Activated T-helper 1 cell treated with anti-CD3 and anti-CD28 coated beads, Interleukin-12 subunit alpha, Interleukin-12 subunit beta, Interleukin-2, Interleukin-4 antibody, amounts not matched to agents 30 ng/mL and 10 ng/mL and 1 ng/mL, durations not matched to agents 14 hours and 24 hours and 36 hours (primary cell): ENCODE results near the gene ZFAND3. TPM values are rescaled to one million over a fixed set of nuclear protein-coding genes. Genes with fewer than 3 reads are reported as not detected.

ENCODE experiments used
- DNase-seq: peaks from one replicate; pipeline ENCODE4 v3.0.0; 2021; ENCODE audit warnings: low spot score
- H3K27ac Mint-ChIP-seq: one replicate; pipeline ENCODE4 v1.8.0; 2021; ENCODE audit warnings: mild to moderate bottlenecking, mixed read lengths
- H3K27me3 Mint-ChIP-seq: one replicate; pipeline ENCODE4 v1.8.0; 2022; ENCODE audit warnings: mild to moderate bottlenecking, moderate library complexity, mixed read lengths; ENCODE audit not compliant: insufficient read depth
- H3K36me3 Mint-ChIP-seq: one replicate; pipeline ENCODE4 v1.8.0; 2021; ENCODE audit warnings: low read depth, mixed read lengths
- H3K4me1 Mint-ChIP-seq: one replicate; pipeline ENCODE4 v1.8.0; 2021; ENCODE audit warnings: low read depth, mixed read lengths
- H3K4me3 Mint-ChIP-seq: one replicate; pipeline ENCODE4 v1.8.0; 2021; ENCODE audit warnings: mild to moderate bottlenecking, moderate library complexity, mixed read lengths
- H3K9me3 Mint-ChIP-seq: one replicate; pipeline ENCODE4 v1.8.0; 2021; ENCODE audit warnings: mixed read lengths
- intact Hi-C: fragments of 100-400 bp; cut with micrococcal nuclease; formaldehyde crosslinking; loops from one replicate; pipeline ENCODE4 v1.15.1; 2024
- total RNA-seq: library from RNA; stranded (reverse); gene quantifications from 2 replicates; pipeline ENCODE4 v1.2.3, GENCODE V29; 2022

The ZFAND3 gene
- total RNA-seq, 1 donor from 2014 or later = 44.1 TPM

GRCh38 chr6:38015341-38015740 is 195.8 kb downstream of the ZFAND3 start:
- H3K4me3 Mint-ChIP-seq = no peak overlapping the region
- H3K9me3 Mint-ChIP-seq = no peaks in the 10 kb centered on the region
- peaks cover 6% of the 10 kb centered on the region for H3K4me1 Mint-ChIP-seq
- no peak overlapping the region for H3K27ac Mint-ChIP-seq
- H3K36me3 Mint-ChIP-seq = no peaks in the 10 kb centered on the region
- H3K27me3 Mint-ChIP-seq = no peaks in the 10 kb centered on the region
- intact Hi-C loops = loop anchor here (5.0 kb wide), 1 partner anchor 477 kb away; no protein-coding TSS in a partner anchor
- DNase-seq = no peak

DNA sequence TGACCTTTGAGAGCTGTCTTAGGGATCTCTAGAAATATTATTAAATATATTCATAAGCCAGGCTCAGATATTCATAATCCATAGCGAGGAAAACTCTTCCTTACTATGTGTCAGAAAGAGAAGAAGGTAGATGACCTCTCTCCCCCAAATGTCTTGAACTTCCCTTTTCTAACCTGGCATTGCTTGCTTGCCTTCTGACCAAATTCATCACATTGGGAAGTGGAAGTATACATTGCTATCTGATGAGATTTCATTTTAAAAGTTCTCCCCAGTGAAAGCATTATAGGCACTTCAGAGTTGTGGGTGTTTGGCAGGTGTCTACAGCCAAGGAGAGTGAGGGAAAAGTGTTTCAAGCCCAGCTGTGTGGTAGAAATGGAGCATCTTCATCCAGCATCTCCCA is 197.3 kb downstream of the ZFAND3 start:
- H3K27ac Mint-ChIP-seq = no peak overlapping the region
- intact Hi-C loops = loop anchor here (5.0 kb wide), 1 partner anchor 475 kb away; no protein-coding TSS in a partner anchor
- H3K4me3 Mint-ChIP-seq = no peak overlapping the region
- peaks cover 6% of the 10 kb centered on the region for H3K4me1 Mint-ChIP-seq
- H3K27me3 Mint-ChIP-seq = no peaks in the 10 kb centered on the region
- no peak for DNase-seq
- no peaks in the 10 kb centered on the region for H3K36me3 Mint-ChIP-seq
- H3K9me3 Mint-ChIP-seq = no peaks in the 10 kb centered on the region

GRCh38 chr6:38018755-38019165 is 199.2 kb downstream of the ZFAND3 start:
- Mint-ChIP-seq H3K27me3 (no peaks in the 10 kb centered on the region), H3K27ac (no peak overlapping the region), H3K36me3 (no peaks in the 10 kb centered on the region), H3K9me3 (peaks cover 6% of the 10 kb centered on the region), H3K4me1 (peaks cover 6% of the 10 kb centered on the region), H3K4me3 (no peak overlapping the region)
- intact Hi-C loops = loop anchor here (5.0 kb wide), 1 partner anchor 474 kb away; no protein-coding TSS in a partner anchor
- no peak for DNase-seq

DNA sequence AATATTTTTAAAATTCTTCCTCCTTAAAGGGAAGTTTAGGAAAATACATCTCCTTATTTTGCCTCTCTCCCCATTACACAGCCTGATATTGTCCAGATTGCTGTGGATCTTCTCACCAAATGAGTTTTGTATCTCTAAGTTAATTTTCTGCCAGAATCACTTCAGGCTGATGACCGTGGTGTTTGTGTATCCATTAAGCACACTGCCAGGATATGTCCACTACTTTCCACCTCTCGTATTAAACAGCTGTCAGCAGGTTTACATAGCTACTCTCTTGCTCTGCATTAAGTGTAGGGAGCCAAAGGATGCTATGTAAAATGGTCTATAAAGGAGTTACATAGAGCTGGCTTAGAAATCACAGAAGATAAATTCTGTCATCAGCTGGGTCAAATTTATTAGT is 201.1 kb downstream of the ZFAND3 start:
- intact Hi-C loops = no loop called here
- no peaks in the 10 kb centered on the region for H3K36me3 Mint-ChIP-seq
- H3K27ac Mint-ChIP-seq = no peak overlapping the region
- no peaks in the 10 kb centered on the region for H3K27me3 Mint-ChIP-seq
- peaks cover 10% of the 10 kb centered on the region for H3K9me3 Mint-ChIP-seq
- no peaks in the 10 kb centered on the region for H3K4me1 Mint-ChIP-seq
- DNase-seq = no peak
- H3K4me3 Mint-ChIP-seq = no peak overlapping the region

- DNase-seq = no peak
- H3K9me3 Mint-ChIP-seq = peaks cover 10% of the 10 kb centered on the region
- no peak overlapping the region for H3K4me3 Mint-ChIP-seq
- no peak overlapping the region for H3K27ac Mint-ChIP-seq
- H3K27me3 Mint-ChIP-seq = no peaks in the 10 kb centered on the region
- no peaks in the 10 kb centered on the region for H3K4me1 Mint-ChIP-seq
- H3K36me3 Mint-ChIP-seq = no peaks in the 10 kb centered on the region
- intact Hi-C loops = no loop called here
These were observed 201.5 kb downstream of the ZFAND3 start for GRCh38 chr6:38021029-38021428.

- Mint-ChIP-seq H3K9me3 (peaks cover 10% of the 10 kb centered on the region), H3K4me1 (no peaks in the 10 kb centered on the region), H3K27me3 (no peaks in the 10 kb centered on the region), H3K4me3 (no peak overlapping the region), H3K27ac (no peak overlapping the region), H3K36me3 (no peaks in the 10 kb centered on the region)
- intact Hi-C loops = no loop called here
- no peak for DNase-seq
These were observed 202.0 kb downstream of the ZFAND3 start for GRCh38 chr6:38021571-38021970.

- Mint-ChIP-seq H3K4me3 (no peak overlapping the region), H3K4me1 (peaks cover 10% of the 10 kb centered on the region), H3K36me3 (no peaks in the 10 kb centered on the region), H3K27me3 (no peaks in the 10 kb centered on the region), H3K27ac (no peak overlapping the region), H3K9me3 (peaks cover 10% of the 10 kb centered on the region)
- DNase-seq = no peak
- intact Hi-C loops = no loop called here
These were observed 203.2 kb downstream of the ZFAND3 start for GRCh38 chr6:38022688-38023087.

DNA sequence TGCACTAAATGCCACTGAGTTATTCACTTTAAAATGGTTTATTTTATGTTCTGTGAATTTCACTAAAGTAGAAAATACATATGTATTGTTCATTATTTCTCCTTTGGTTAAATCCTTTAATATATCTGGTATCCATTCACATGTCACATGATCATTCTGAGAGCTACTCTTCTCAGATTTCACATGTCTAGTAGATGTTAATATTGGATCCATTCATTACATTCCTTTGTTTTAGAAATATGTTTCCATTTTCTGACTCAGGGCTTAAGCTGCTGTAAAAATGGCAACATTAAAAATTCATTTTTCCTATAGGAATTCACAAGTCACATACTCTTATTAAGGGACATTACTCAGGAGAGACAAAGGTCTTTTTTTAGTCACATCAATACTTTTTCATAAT is 205.4 kb downstream of the ZFAND3 start:
- no peak overlapping the region for H3K27ac Mint-ChIP-seq
- peaks cover 28% of the 10 kb centered on the region for H3K4me1 Mint-ChIP-seq
- no peak for DNase-seq
- H3K36me3 Mint-ChIP-seq = no peaks in the 10 kb centered on the region
- H3K9me3 Mint-ChIP-seq = peaks cover 10% of the 10 kb centered on the region
- no peaks in the 10 kb centered on the region for H3K27me3 Mint-ChIP-seq
- intact Hi-C loops = no loop called here
- no peak overlapping the region for H3K4me3 Mint-ChIP-seq

DNA sequence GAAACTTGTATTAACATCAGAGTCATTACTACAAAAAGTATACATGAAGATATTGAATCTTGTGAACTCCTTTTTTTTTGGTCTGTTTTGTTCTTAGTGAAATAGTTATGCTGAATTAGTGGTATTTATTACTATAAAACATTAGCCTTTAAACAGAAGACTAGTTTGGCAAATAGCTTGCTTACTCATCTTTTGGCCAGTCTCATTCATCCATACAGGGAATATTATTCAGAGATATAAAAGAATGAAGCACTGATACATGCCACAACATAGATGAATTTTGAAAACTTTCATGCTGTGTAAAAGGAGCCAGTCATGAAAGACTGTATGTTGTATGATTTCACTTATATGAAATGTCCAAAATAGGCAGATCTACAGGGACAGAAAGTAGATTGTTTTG is 205.9 kb downstream of the ZFAND3 start:
- Mint-ChIP-seq H3K4me1 (peaks cover 32% of the 10 kb centered on the region), H3K27me3 (no peaks in the 10 kb centered on the region), H3K27ac (no peak overlapping the region), H3K36me3 (no peaks in the 10 kb centered on the region), H3K9me3 (peaks cover 10% of the 10 kb centered on the region), H3K4me3 (no peak overlapping the region)
- no peak for DNase-seq
- intact Hi-C loops = no loop called here

GRCh38 chr6:38027685-38028373 is 208.3 kb downstream of the ZFAND3 start:
- H3K4me1 Mint-ChIP-seq = peaks cover 40% of the 10 kb centered on the region
- H3K36me3 Mint-ChIP-seq = no peaks in the 10 kb centered on the region
- no peak overlapping the region for H3K4me3 Mint-ChIP-seq
- H3K27me3 Mint-ChIP-seq = no peaks in the 10 kb centered on the region
- DNase-seq = no peak
- peaks cover 10% of the 10 kb centered on the region for H3K9me3 Mint-ChIP-seq
- intact Hi-C loops = loop anchor here (2.0 kb wide), 1 partner anchor 41 kb away; no protein-coding TSS in a partner anchor
- H3K27ac Mint-ChIP-seq = no peak overlapping the region

- Mint-ChIP-seq H3K4me1 (peaks cover 57% of the 10 kb centered on the region), H3K27me3 (no peaks in the 10 kb centered on the region), H3K4me3 (no peak overlapping the region), H3K27ac (no peak overlapping the region), H3K36me3 (no peaks in the 10 kb centered on the region), H3K9me3 (no peaks in the 10 kb centered on the region)
- no peak for DNase-seq
- intact Hi-C loops = loop anchor here (10.0 kb wide), 1 partner anchor 644 kb away; no protein-coding TSS in a partner anchor
These were observed 210.9 kb downstream of the ZFAND3 start for GRCh38 chr6:38030380-38030779.

DNA sequence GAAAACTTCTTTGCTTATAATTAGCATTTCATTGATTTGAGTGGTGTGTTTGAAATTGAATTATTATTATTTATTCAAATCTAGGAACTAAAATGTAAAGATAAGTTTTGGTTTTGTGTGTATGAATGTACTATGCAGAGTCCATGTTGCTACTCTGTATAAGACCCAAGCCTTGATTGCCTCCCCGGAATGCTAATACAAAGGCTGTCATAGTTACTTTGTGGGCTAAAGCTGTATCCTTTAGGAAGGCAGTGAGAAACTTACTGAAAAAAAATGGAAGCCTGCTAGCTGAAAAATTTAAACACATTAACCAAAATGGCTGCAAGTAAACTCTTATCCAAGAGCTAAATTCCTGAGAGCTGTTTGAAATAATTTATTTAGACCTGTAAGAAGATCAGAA is 213.3 kb downstream of the ZFAND3 start:
- H3K36me3 Mint-ChIP-seq = no peaks in the 10 kb centered on the region
- intact Hi-C loops = loop anchor here (10.0 kb wide), 1 partner anchor 642 kb away; no protein-coding TSS in a partner anchor
- H3K27me3 Mint-ChIP-seq = no peaks in the 10 kb centered on the region
- DNase-seq = no peak
- no peak overlapping the region for H3K4me3 Mint-ChIP-seq
- peaks cover 46% of the 10 kb centered on the region for H3K4me1 Mint-ChIP-seq
- H3K27ac Mint-ChIP-seq = no peak overlapping the region
- H3K9me3 Mint-ChIP-seq = no peaks in the 10 kb centered on the region

- no peaks in the 10 kb centered on the region for H3K36me3 Mint-ChIP-seq
- DNase-seq = no peak
- H3K27ac Mint-ChIP-seq = no peak overlapping the region
- intact Hi-C loops = loop anchor here (10.0 kb wide), 1 partner anchor 641 kb away; no protein-coding TSS in a partner anchor
- H3K4me1 Mint-ChIP-seq = peaks cover 38% of the 10 kb centered on the region
- no peak overlapping the region for H3K4me3 Mint-ChIP-seq
- no peaks in the 10 kb centered on the region for H3K9me3 Mint-ChIP-seq
- H3K27me3 Mint-ChIP-seq = no peaks in the 10 kb centered on the region
These were observed 214.0 kb downstream of the ZFAND3 start for GRCh38 chr6:38033442-38033982.
